Effector memory CD4-positive, alpha-beta T cell (primary cell): Measurements from ENCODE around the gene NOD1.
"Not testable (repeated sequence)": the region's sequence is repeated elsewhere in the genome, so short reads cannot be mapped to it uniquely, and the experiment has no call there.

Source experiments
- DNase-seq, 3 donors: peaks; one replicate each; pipeline ENCODE4 v3.0.0-alpha.2; 2020
- H3K27ac ChIP-seq: 2 replicates; pipeline ENCODE4 v1.7.0; 2013; ENCODE audit warnings: mild to moderate bottlenecking, low read length, moderate library complexity; ENCODE audit not compliant: insufficient read depth, poor library complexity, severe bottlenecking
- H3K27me3 ChIP-seq: replicated peaks from 2 replicates; pipeline ENCODE4 v1.7.0; 2013; ENCODE audit warnings: mild to moderate bottlenecking, low read length; ENCODE audit not compliant: insufficient read depth, control insufficient read depth, poor library complexity, severe bottlenecking
- H3K36me3 ChIP-seq: 2 replicates; pipeline ENCODE4 v1.7.0; 2013; ENCODE audit warnings: mild to moderate bottlenecking, low read length, moderate library complexity; ENCODE audit not compliant: control insufficient read depth, insufficient read depth
- H3K4me1 ChIP-seq: 2 replicates; pipeline ENCODE4 v1.7.0; 2013; ENCODE audit warnings: low read length, mild to moderate bottlenecking; ENCODE audit not compliant: control insufficient read depth, insufficient read depth, poor library complexity, severe bottlenecking
- H3K4me3 ChIP-seq: 2 replicates; pipeline ENCODE4 v1.7.0; 2013; ENCODE audit warnings: low read length, low read depth, mild to moderate bottlenecking; ENCODE audit not compliant: insufficient read depth, poor library complexity, severe bottlenecking
- H3K9me3 ChIP-seq: 2 replicates; pipeline ENCODE4 v1.7.0; 2013; ENCODE audit warnings: mild to moderate bottlenecking, low read length, moderate library complexity; ENCODE audit not compliant: control insufficient read depth

Gene NOD1

DNA sequence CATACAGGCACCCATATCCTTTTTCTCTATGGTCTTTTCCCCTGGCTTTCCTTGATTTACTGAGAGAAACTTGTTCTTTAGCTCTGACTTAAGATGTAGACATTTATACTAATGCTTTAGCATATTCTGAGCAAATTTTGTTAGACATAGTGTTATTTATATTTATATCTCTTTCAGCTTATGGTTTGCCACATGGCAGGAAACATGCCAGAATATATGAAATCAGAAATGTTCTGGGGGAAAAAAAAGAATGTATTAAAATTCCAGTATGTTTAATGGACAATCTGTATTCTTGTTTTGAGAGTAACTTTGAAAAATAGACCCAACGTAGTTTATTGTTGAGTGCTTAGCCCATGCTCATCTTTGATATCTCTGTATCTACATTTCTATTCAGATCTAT lies 36.2 kb upstream of the NOD1 start:
- H3K36me3 ChIP-seq = no peaks in the 10 kb centered on the region
- H3K27me3 ChIP-seq = no peaks in the 10 kb centered on the region
- H3K9me3 ChIP-seq = no peaks in the 10 kb centered on the region

DNA sequence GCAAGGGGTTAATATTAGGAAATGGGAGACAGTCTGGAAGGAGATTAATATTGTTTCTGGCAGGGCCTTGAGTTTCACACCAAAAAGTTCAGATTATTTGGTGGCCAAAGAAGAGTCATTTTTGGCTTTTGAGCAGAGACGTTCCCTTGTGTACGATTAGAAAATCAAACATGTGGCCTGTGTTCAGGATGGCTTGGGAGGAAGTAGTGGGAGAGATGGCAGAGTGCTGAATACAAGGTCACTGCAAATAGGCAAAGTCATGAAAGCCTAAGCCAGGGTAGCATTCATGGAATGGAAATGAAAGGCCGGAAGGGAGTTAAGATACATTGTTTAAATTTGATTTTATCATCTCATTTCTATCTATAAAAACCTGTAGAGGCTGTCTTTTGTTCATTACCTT lies 35.6 kb upstream of the NOD1 start:
- Histone ChIP-seq H3K4me3 (no peak overlapping the region), H3K9me3 (no peaks in the 10 kb centered on the region), H3K27ac (no peak overlapping the region), H3K36me3 (no peaks in the 10 kb centered on the region), H3K27me3 (no peaks in the 10 kb centered on the region), H3K4me1 (no peaks in the 10 kb centered on the region)
- no peak for DNase-seq

More for the DNA sequence above, 36.2 kb upstream of the NOD1 start:
- no peaks in the 10 kb centered on the region for H3K4me1 ChIP-seq
- H3K27ac ChIP-seq = no peak overlapping the region
- no peak for DNase-seq
- H3K4me3 ChIP-seq = no peak overlapping the region

DNA sequence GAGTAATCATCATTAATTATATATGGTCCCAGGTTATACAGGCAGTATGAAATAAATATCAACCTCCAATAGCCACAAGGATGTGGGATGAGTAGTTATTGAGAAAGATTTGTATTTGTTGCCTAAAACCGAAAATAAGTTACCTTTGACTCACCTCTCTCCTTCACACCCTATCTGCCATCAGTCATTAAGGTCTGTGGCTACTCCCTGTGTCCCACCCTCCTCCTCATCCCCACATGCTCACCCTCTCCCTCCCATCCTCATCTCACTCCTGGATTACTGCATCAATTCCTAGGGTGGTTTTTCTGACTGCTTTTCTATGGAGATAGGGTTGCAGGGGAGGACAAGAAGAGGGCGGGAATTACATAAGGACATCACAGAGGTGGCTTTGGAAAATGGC lies 35.2 kb upstream of the NOD1 start:
- H3K27ac ChIP-seq = no peak overlapping the region
- no peaks in the 10 kb centered on the region for H3K9me3 ChIP-seq
- H3K4me3 ChIP-seq = no peak overlapping the region
- H3K4me1 ChIP-seq = no peaks in the 10 kb centered on the region
- H3K36me3 ChIP-seq = no peaks in the 10 kb centered on the region
- DNase-seq = no peak
- H3K27me3 ChIP-seq = no peaks in the 10 kb centered on the region

DNA sequence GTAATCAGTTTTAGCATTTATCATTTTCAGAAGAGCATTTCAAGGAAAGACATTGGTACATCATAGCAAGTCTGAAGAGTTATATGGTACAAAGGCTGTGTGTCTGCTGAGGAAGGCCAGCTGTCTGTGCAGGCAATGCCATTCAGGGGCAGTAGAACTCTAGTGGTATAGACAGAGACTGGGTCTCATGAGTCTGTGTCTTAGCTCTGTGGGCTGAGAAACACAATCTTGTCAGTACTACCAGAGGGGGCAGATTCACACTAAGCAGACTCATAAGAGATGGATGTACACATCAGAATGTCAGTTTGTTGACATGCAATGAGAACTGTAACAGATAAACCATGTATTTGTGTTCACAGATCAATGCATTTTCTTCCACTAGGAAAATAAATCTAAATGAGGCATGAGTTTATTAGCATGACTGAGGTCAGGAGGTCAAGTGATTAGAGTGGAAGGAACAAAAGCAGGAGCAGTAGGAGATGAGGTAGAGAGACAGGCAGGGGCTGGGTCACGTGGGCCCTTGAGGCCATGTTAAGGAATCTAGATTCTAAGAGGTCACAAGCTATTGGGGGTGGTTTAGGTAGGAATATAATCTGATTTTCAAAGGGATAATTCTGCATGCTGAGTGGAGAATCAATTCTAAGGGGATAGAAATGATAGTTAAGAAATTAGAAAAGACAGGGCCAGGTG lies 33.5 kb upstream of the NOD1 start:
- no peak overlapping the region for H3K4me3 ChIP-seq
- H3K9me3 ChIP-seq = no peaks in the 10 kb centered on the region
- no peak for DNase-seq
- no peaks in the 10 kb centered on the region for H3K27me3 ChIP-seq
- no peak overlapping the region for H3K27ac ChIP-seq
- no peaks in the 10 kb centered on the region for H3K4me1 ChIP-seq
- no peaks in the 10 kb centered on the region for H3K36me3 ChIP-seq

DNA sequence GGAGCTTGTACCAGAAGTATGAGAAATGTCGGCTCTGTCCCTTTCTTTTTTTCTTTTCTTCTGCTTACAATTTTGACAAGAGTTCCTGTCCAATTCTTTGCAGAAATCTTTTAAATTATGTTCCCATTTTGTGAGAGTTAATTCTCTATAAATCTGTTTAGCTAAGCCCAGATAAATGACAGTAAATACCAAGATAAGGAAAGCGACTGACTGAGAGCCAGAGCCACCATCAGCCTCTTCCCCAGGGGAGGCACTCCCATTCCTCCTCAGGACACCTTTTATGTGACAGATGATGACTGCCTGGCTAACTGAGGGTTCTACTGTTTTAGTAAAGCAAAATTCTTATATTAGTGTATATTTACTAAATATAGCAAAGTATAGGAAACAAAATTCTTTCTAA lies 32.9 kb upstream of the NOD1 start:
- no peaks in the 10 kb centered on the region for H3K27me3 ChIP-seq
- H3K4me1 ChIP-seq = no peaks in the 10 kb centered on the region
- H3K4me3 ChIP-seq = no peak overlapping the region
- H3K27ac ChIP-seq = no peak overlapping the region
- H3K9me3 ChIP-seq = no peaks in the 10 kb centered on the region
- H3K36me3 ChIP-seq = no peaks in the 10 kb centered on the region
- DNase-seq = no peak

DNA sequence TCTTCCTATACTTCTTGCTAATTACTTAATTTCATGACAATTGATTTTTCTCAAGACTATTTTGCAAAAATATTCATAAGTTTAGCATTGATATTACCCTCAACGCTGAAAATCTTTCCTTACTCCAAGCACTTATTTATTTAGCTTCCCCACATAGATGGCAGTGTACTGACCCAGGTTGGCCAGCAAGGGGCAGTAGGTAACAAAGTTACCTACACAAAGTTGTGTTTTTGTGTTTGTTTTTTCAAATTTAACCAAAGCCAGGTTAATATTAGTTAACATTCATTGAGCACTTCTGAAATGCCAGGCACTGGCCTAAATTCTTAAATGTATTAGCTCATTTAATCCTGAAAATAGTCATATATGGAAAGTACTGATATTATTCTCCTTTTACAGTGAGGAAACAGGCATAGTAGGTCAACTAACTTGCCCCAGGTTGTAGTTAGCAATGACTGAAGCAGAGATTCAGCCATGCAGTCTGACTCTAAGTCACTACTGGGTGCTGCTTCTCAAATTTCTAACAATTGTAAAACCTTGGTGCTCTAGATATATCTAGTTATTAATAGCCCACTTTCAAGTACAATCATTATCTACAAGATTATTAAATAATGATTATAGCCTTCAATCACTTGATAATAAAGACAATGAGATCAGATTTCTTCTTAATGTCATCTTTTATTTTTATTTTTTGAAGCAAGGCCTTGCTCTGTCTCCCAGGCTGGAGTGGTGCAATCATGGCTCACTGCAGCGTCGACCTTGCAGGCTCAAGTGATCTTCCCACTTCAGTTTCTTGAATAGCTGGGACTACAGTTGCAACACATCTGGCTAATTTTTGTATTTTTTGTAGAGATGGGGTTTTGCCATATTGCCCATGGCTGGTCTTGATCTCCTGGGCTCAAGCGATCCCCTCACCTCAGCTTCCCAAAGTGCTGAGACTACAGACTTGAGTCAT lies 31.8 kb upstream of the NOD1 start:
- Histone ChIP-seq H3K4me1 (no peaks in the 10 kb centered on the region), H3K9me3 (no peaks in the 10 kb centered on the region), H3K36me3 (no peaks in the 10 kb centered on the region), H3K27ac (no peak overlapping the region), H3K27me3 (no peaks in the 10 kb centered on the region), H3K4me3 (no peak overlapping the region)
- peak in 1 of 3 donors; percentile 6 for DNase-seq

DNA sequence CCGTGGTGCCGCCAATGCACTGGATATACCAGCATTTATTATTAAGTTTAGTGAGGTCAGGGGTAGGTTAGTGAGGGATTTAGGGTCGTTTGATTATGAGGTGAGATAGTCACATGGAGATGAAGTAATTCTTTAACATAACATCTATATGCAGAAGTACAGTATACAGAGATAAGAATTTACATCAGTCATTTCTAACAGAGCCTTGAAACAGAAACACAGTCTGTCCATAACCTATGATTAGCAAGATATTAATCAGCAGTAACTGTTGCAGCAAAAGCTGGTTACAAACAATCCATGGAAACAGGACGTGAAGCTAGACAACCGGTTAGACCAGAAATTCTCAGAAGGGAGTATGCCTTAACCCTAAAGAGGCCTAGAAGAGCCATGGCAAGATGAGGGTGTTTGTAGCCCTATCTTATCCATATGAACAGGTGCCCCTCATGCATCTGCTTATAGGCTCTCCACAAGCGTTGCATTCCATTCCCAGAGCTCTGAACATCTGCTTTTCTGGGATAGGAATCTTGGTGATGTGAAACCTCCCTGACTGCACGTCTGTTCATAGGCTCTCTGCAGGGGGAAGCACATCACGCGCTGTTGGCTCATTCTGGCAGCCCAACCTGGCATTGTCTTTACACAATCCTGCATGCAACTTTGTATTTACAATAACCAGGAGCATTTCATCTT lies 30.7 kb upstream of the NOD1 start:
- not testable (repeated sequence) for H3K36me3 ChIP-seq, H3K4me3 ChIP-seq, H3K27me3 ChIP-seq, H3K4me1 ChIP-seq, H3K9me3 ChIP-seq, H3K27ac ChIP-seq, DNase-seq

DNA sequence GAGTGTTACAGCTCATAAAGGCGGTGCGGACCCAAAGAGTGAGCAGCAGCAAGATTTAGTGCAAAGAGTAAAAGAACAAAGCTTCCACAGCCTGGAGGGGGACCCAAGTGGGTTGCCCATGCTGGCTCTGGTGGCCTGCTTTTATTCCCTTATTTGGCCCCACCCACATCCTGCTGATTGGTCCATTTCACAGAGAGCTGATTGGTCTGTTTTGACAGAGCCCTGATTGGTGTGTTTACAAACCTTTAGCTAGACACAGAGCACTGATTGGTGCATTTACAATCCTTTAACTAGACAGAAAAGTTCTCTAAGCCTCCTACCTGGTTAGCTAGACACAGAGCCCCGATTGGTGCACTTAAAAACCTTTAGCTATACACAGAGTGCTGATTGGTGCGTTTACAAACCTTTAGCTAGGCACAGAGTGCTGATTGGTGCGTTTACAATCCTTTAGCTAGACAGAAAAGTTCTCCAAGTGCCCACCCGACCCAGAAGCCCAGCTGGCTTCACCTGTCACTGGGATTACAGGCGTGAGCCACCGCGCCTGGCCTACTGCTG lies 28.8 kb upstream of the NOD1 start:
- peaks cover 13% of the 10 kb centered on the region for H3K4me1 ChIP-seq
- not testable (repeated sequence) for H3K27me3 ChIP-seq, H3K36me3 ChIP-seq, H3K9me3 ChIP-seq, H3K27ac ChIP-seq, H3K4me3 ChIP-seq, DNase-seq

DNA sequence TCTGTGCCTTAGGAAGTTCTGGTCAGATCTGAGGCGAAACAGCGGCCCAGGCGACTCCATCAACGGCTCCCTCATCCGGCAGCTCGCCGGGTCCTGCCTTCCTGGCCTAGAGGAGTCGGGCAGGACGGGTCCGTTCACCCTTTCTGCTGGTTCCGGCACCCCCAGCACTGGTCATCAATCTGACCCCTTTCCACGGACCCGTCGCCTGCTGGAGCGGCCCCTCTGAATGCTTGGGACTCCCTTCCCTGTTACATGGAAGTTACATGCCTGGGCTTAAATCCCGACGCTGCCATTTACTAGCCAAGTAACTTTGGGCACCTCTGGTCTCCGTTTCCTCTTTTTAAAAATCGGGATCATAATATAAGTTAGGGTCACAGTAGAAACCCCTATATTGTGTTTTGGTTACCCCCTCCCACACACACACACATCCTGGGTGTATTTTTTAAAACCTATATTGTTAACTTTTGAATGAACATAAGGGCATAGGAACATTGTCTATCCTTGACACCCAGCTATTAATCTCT lies 26.7 kb upstream of the NOD1 start:
- Histone ChIP-seq H3K27ac (peak overlapping the region; percentile 35), H3K4me1 (peaks cover 13% of the 10 kb centered on the region), H3K4me3 (peak overlapping the region; percentile 96), H3K36me3 (no peaks in the 10 kb centered on the region), H3K27me3 (no peaks in the 10 kb centered on the region), H3K9me3 (no peaks in the 10 kb centered on the region)
- no peak for DNase-seq
